K562 (cell line): Measurements from ENCODE around the gene FIS1. TPM values are rescaled to one million over a fixed set of nuclear protein-coding genes. Genes with fewer than 3 reads are reported as not detected.
A peak's percentile ranks its signal among the peaks of the same experiment; 100 is the strongest.

Experiments
- ATAC-seq: fragments of 200-7000 bp; cut with Tn5 transposase; 3 replicates; pipeline ENCODE4 v1.9.1; 2020; ENCODE audit warnings: moderate library complexity
- BruUV-seq: library from RNA; stranded (reverse); fragments of 400-500 nt; replicated peaks from 2 replicates; lab custom pipeline; 2021; lab: Mats Ljungman, UMichigan
- CTCF ChIA-PET: fragments of 300-600 bp; formaldehyde crosslinking; extraction: SDS; loops from one replicate; lab custom pipeline; 2021; ENCODE audit warnings: low intra/inter-chr PET ratio; lab: Yijun Ruan, JAX
- POLR2A ChIA-PET: fragments of 300-600, 350-650 bp; sonication (Branson Sonifier 250); formaldehyde crosslinking; extraction: SDS; loops from one replicate; lab custom pipeline; 2021; ENCODE audit warnings: antibody characterized with exemption, inconsistent platforms; lab: Yijun Ruan, JAX
- DNase-seq, 4 experiments: peaks; one replicate each; pipeline versions ENCODE4 v3.0.0 to v3.0.0-alpha.2; 2011 to 2018; ENCODE audit warnings: low spot score in 3 of 4, mixed read lengths in 3 of 4; ENCODE audit errors: extremely low read depth in 1 of 4
- FAIRE-seq: peaks from 2 replicates; lab custom pipeline; 2011; peaks lifted over from hg19 to GRCh38; lab: Jason Lieb, UNC
- H2AFZ ChIP-seq: 2 replicates; pipeline ENCODE4 v1.6.0; 2011; ENCODE audit warnings: low read depth, low read length, control low read depth, inconsistent platforms
- H3K27ac ChIP-seq: fragments of 200-600 bp; 3 replicates; pipeline ENCODE4 v1.8.0; 2011; ENCODE audit warnings: low read depth, mild to moderate bottlenecking, control low read depth, inconsistent platforms, low read length, moderate library complexity, mixed read lengths; ENCODE audit errors: extremely low read depth
- H3K27me3 ChIP-seq, 2 experiments: fragments of 300-600 bp in 1 of 2; 2 replicates in 1 of 2; 3 replicates in 1 of 2; pipeline versions ENCODE4 v1.6.0 to v1.8.0; 2011; ENCODE audit warnings: inconsistent platforms in 2 of 2, low read length in 2 of 2, mild to moderate bottlenecking in 1 of 2, mixed read lengths in 1 of 2, moderate library complexity in 1 of 2; ENCODE audit not compliant: control insufficient read depth in 2 of 2, insufficient read depth in 2 of 2
- H3K36me3 ChIP-seq: fragments of 300-600 bp; 3 replicates; pipeline ENCODE4 v1.8.0; 2011; ENCODE audit warnings: mild to moderate bottlenecking, low read length, inconsistent platforms; ENCODE audit not compliant: control insufficient read depth, insufficient read depth
- H3K4me1 ChIP-seq, 2 experiments: fragments of 200-600 bp in 1 of 2; replicated peaks in 1 of 2; 2 replicates in 1 of 2; 3 replicates in 1 of 2; pipeline versions ENCODE4 v1.5.1 to v1.8.0; 2011; ENCODE audit warnings: inconsistent platforms in 2 of 2, low read length in 2 of 2, mild to moderate bottlenecking in 1 of 2, mixed read lengths in 1 of 2, moderate library complexity in 1 of 2; ENCODE audit not compliant: control insufficient read depth in 2 of 2, insufficient read depth in 2 of 2
- H3K4me2 ChIP-seq: 2 replicates; pipeline ENCODE4 v1.6.1; 2011; ENCODE audit warnings: low read length, control low read depth, inconsistent platforms, mixed read lengths; ENCODE audit not compliant: insufficient read depth
- H3K4me3 ChIP-seq: fragments of 200-600 bp; sonication (generic), shearing (Covaris generic); 2 replicates; pipeline ENCODE4 v1.5.1; 2016; ENCODE audit warnings: control low read depth, inconsistent platforms
- H3K79me2 ChIP-seq: fragments of 200-600 bp; 3 replicates; pipeline ENCODE4 v1.8.0; 2011; ENCODE audit warnings: low read length, inconsistent platforms; ENCODE audit not compliant: control insufficient read depth, insufficient read depth
- H3K9ac ChIP-seq, 2 experiments: 2 replicates each; pipeline versions ENCODE4 v1.6.0 to v1.6.1; 2011; ENCODE audit warnings: low read depth in 2 of 2, low read length in 2 of 2, control low read depth in 1 of 2, inconsistent platforms in 1 of 2, mild to moderate bottlenecking in 1 of 2, mixed read lengths in 1 of 2; ENCODE audit not compliant: insufficient read depth in 1 of 2
- H3K9me1 ChIP-seq: one replicate; pipeline ENCODE4 v1.6.0; 2011; ENCODE audit warnings: inconsistent platforms, mild to moderate bottlenecking, low read length, moderate library complexity; ENCODE audit not compliant: control insufficient read depth, insufficient read depth
- H3K9me3 ChIP-seq: replicated peaks from 2 replicates; pipeline ENCODE4 v1.5.1; 2011; ENCODE audit warnings: low read depth, low read length, inconsistent platforms; ENCODE audit not compliant: control insufficient read depth, insufficient read depth
- H4K20me1 ChIP-seq: replicated peaks from 2 replicates; pipeline ENCODE4 v1.6.1; 2011; ENCODE audit warnings: low read length, inconsistent platforms, mixed read lengths; ENCODE audit not compliant: control insufficient read depth, insufficient read depth
- CC2D1A ChIP-seq: fragments of 450-650 bp; IDR thresholded peaks from 2 replicates; pipeline ENCODE4 v1.6.1; 2017; ENCODE audit warnings: mild to moderate bottlenecking
- FOXP1 ChIP-seq: sonication (generic); formaldehyde crosslinking; IDR thresholded peaks from 2 replicates; pipeline ENCODE4 v1.8.0; 2022; ENCODE audit warnings: mild to moderate bottlenecking, missing genetic modification reagents
- ILK ChIP-seq: fragments of 450-650 bp; IDR thresholded peaks from 2 replicates; pipeline ENCODE4 v1.6.1; 2016; ENCODE audit warnings: missing genetic modification characterization, low read depth, mild to moderate bottlenecking, missing compliant biosample characterization, moderate library complexity, borderline replicate concordance
- POLR2AphosphoS5 ChIP-seq: IDR thresholded peaks from 2 replicates; pipeline ENCODE4 v1.6.1; 2011; ENCODE audit warnings: mild to moderate bottlenecking, low read depth, low read length, moderate library complexity; ENCODE audit not compliant: control insufficient read depth, insufficient read depth
- YY1 ChIP-seq, 3 experiments: IDR thresholded peaks; 2 replicates each; pipeline ENCODE4 v1.6.1; 2011; ENCODE audit warnings: low read length in 2 of 3, mild to moderate bottlenecking in 2 of 3, moderate library complexity in 2 of 3, borderline replicate concordance in 1 of 3, control low read depth in 1 of 3, low read depth in 1 of 3; ENCODE audit not compliant: insufficient read depth in 3 of 3, insufficient replicate concordance in 2 of 3, control insufficient read depth in 1 of 3, insufficient read length in 1 of 3; ENCODE audit errors: extremely low read depth in 1 of 3
- ZBTB33 ChIP-seq: sonication (generic); formaldehyde crosslinking; IDR thresholded peaks from 2 replicates; pipeline ENCODE4 v1.8.1; 2023; ENCODE audit warnings: mild to moderate bottlenecking, missing genetic modification reagents
- ZNF174 ChIP-seq: fragments of 250-450 bp; sonication (Bioruptor Pico); IDR thresholded peaks from 2 replicates; pipeline ENCODE4 v1.4.0; 2020; ENCODE audit warnings: mild to moderate bottlenecking
- WGBS: fragments of 100-300 bp; shearing (Covaris generic); methylation state at CpG from one replicate; pipeline ENCODE4 v1.1.6; 2016; ENCODE audit warnings: low coverage, mixed read lengths; ENCODE audit not compliant: insufficient coverage; ENCODE audit errors: missing lambda C conversion rate; 5-methylcytosine and 5-hydroxymethylcytosine counted together
- in situ Hi-C: fragments of 300-500 bp; cut with MboI; formaldehyde crosslinking; loops from 4 replicates; pipeline ENCODE4 v1.15.0; 2018; ENCODE audit warnings: inconsistent platforms, mixed read lengths
- intact Hi-C: fragments of 100-400 bp; cut with micrococcal nuclease; formaldehyde crosslinking; loops from 2 replicates; pipeline ENCODE4 v1.14.2; 2022
- polyA plus RNA-seq, 8 experiments: library from polyadenylated mRNA; depleted of rRNA in 4 of 8; stranded (reverse) in 5 of 8; unstranded in 3 of 8; fragments of >200 nt; fragmentation: Nextera tagmentation in 2 of 8; fragmentation: Illumina TruSeq in 1 of 8; extraction: Ambion mirVana in 2 of 8; extraction: Trizol in 1 of 8; gene quantifications; 2 replicates each; pipeline versions ENCODE4 v1.2.1 to v1.2.3, GENCODE V29; 2011 to 2014; ENCODE audit warnings: inconsistent platforms in 1 of 8, missing spikeins in 1 of 8
- total RNA-seq, 7 experiments: library from RNA; depleted of rRNA in 6 of 7; stranded (reverse); fragments of >200 nt in 6 of 7; fragmentation: Illumina TruSeq in 2 of 7; extraction: Trizol in 2 of 7; gene quantifications; 2 replicates each; pipeline versions ENCODE4 v1.2.1 to v1.2.3, GENCODE V29; 2011 to 2021; ENCODE audit warnings: low replicate concordance in 1 of 7
- TF ChIP-seq, protein P1 (sequence below), 3 experiments: IDR thresholded peaks in 2 of 3; conservative IDR thresholded peaks in 1 of 3; 2 replicates each; pipeline ENCODE4 v1.5.1; 2011 to 2012; ENCODE audit warnings: low read length in 3 of 3, mild to moderate bottlenecking in 3 of 3, control low read depth in 2 of 3, improper control_type of control experiment in 1 of 3, inconsistent platforms in 1 of 3, low read depth in 1 of 3, mixed read lengths in 1 of 3, moderate library complexity in 1 of 3; ENCODE audit not compliant: insufficient read depth in 2 of 3

FIS1 gene
- total and polyA plus RNA-seq, 9 of the 15 experiments (the other 6 are each of a cell fraction or from before 2014, with no cell fraction given) = 86.0 to 257 (median 144) TPM

DNA sequence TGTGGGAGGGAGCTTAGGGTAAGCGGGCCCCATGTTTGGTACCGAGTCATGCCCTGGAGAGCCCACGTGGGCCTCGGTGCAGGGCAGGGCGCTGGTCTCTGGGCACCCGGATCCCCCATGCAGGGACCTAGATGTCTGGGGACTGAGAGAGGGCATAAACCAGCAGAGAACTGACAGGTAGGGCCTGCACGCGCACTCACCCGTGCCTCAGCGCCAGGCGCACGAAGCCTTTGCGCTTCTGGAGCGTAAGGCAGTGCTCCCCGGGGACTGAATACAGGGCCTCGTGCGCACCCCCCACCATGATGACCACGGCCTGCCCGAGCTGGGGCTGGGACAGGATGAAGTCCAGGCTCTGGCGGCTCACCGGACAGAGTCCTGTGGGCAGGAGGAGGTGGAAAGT, 46.9 kb downstream of the FIS1 start:
- intact Hi-C loops (no loop called here), in situ Hi-C loops (no loop called here)
- Histone ChIP-seq H3K4me2 (no peak overlapping the region), H3K79me2 (no peaks in the 10 kb centered on the region), H3K9me1 (no peaks in the 10 kb centered on the region), H3K9me3 (no peaks in the 10 kb centered on the region), H2AFZ (no peak overlapping the region), H3K4me3 (no peak overlapping the region), H3K27me3 (peaks cover 0 to 6% of the 10 kb centered on the region in 2 experiments; a peak in 1 of 5 replicates), H3K4me1 (peaks cover 9 to 32% of the 10 kb centered on the region in 2 experiments), H3K36me3 (no peaks in the 10 kb centered on the region), H3K9ac (peak overlapping the region in 1 of 2 experiments; percentile 45; a peak in 1 of 4 replicates), H4K20me1 (no peaks in the 10 kb centered on the region), H3K27ac (no peak overlapping the region)
- ATAC-seq (no peak), FAIRE-seq (no peak), DNase-seq (no peak)
- TF ChIP-seq ZNF174 (CRISPR knock-in tag) (no peak), ILK (no peak), POLR2AphosphoS5 (no peak), ZBTB33 (CRISPR knock-in tag) (0 out of 2 replicates have a peak, but pooled peaks have one; percentile 31), CC2D1A (no peak), FOXP1 (CRISPR knock-in tag) (no peak), YY1 (IDR thresholded peaks at IDR 0.05; ENCODE audit: borderline replicate concordance in 1 of 3, control insufficient read depth in 1 of 3, extremely low read depth in 1 of 3, insufficient read depth in 3 of 3, insufficient read length in 1 of 3, insufficient replicate concordance in 2 of 3, low read depth in 1 of 3, low read length in 2 of 3) (no peak)
- TF ChIP-seq, protein P1, sequence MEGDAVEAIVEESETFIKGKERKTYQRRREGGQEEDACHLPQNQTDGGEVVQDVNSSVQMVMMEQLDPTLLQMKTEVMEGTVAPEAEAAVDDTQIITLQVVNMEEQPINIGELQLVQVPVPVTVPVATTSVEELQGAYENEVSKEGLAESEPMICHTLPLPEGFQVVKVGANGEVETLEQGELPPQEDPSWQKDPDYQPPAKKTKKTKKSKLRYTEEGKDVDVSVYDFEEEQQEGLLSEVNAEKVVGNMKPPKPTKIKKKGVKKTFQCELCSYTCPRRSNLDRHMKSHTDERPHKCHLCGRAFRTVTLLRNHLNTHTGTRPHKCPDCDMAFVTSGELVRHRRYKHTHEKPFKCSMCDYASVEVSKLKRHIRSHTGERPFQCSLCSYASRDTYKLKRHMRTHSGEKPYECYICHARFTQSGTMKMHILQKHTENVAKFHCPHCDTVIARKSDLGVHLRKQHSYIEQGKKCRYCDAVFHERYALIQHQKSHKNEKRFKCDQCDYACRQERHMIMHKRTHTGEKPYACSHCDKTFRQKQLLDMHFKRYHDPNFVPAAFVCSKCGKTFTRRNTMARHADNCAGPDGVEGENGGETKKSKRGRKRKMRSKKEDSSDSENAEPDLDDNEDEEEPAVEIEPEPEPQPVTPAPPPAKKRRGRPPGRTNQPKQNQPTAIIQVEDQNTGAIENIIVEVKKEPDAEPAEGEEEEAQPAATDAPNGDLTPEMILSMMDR (IDR thresholded peaks at IDR 0.05 in 2 of 3, conservative IDR thresholded peaks at IDR 0.05 in 1 of 3; ENCODE audit: insufficient read depth in 2 of 3, low read depth in 1 of 3, low read length in 3 of 3) = no peak
- no TSS peak for BruUV-seq
- ChIA-PET CTCF (no interaction called here), POLR2A (no interaction called here)
- WGBS = 58% methylated on average over 20 of the region's 21 CpGs
